Liver (tissue), 3 donors: ENCODE data around the gene KIAA0753.

Experiments used
- TAF1 ChIP-seq: conservative IDR thresholded peaks from 2 replicates; pipeline ENCODE4 v1.6.1; 2016; ENCODE audit warnings: antibody characterized with exemption, mild to moderate bottlenecking
- TF ChIP-seq, protein P1 (sequence below): fragments of 150-350 bp; IDR thresholded peaks from 2 replicates; pipeline ENCODE4 v1.5.1; 2017; ENCODE audit warnings: improper control_type of control experiment, low read depth, low read length; ENCODE audit not compliant: missing input control
- donor health status: healthy.
- donor health status: healthy.

DNA sequence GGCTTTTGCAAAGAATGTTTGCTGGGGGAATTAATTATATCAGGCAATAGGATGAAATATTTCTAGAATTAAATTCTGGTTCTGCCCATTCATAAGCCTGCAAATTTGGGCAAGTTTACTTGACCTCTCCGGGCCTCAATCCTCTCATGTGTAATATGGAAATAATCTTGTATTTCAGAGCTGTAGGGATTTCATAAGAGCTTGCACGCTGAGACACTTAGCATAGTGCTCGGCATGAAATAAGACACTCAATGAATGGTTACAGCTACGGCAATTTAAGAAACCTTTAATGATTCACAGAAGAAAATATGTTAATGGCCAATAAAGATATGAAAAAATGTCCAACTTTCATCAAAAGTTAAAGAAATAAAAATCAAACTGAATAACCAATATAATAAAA is 43.6 kb downstream of the KIAA0753 start:
- TF ChIP-seq, protein P1, sequence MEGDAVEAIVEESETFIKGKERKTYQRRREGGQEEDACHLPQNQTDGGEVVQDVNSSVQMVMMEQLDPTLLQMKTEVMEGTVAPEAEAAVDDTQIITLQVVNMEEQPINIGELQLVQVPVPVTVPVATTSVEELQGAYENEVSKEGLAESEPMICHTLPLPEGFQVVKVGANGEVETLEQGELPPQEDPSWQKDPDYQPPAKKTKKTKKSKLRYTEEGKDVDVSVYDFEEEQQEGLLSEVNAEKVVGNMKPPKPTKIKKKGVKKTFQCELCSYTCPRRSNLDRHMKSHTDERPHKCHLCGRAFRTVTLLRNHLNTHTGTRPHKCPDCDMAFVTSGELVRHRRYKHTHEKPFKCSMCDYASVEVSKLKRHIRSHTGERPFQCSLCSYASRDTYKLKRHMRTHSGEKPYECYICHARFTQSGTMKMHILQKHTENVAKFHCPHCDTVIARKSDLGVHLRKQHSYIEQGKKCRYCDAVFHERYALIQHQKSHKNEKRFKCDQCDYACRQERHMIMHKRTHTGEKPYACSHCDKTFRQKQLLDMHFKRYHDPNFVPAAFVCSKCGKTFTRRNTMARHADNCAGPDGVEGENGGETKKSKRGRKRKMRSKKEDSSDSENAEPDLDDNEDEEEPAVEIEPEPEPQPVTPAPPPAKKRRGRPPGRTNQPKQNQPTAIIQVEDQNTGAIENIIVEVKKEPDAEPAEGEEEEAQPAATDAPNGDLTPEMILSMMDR, result no peak
- no peak for TF ChIP-seq TAF1
